Aorta (tissue), 5 donors: ENCODE results near the gene SHISA4. TPM values are rescaled to one million over a fixed set of nuclear protein-coding genes. Genes with fewer than 3 reads are reported as not detected.
A peak's percentile ranks its signal among the peaks of the same experiment; 100 is the strongest.

ENCODE experiments used
- ATAC-seq: fragments of 200-7000 bp; cut with Tn5 transposase; one replicate; pipeline ENCODE4 v1.9.1; 2022; ENCODE audit warnings: moderate library complexity; ENCODE audit not compliant: low FRiP score
- DNase-seq, 2 donors: peaks; one replicate each; pipeline ENCODE4 v3.0.0-alpha.2; 2020
- H3K27ac ChIP-seq, 2 donors: one replicate each; pipeline ENCODE4 v1.5.1; 2013; ENCODE audit warnings: low read length in 2 of 2, mild to moderate bottlenecking in 2 of 2, moderate library complexity in 2 of 2, control low read depth in 1 of 2, inconsistent platforms in 1 of 2, low read depth in 1 of 2
- H3K27me3 ChIP-seq, 2 donors: one replicate each; pipeline ENCODE4 v1.6.1; 2013; ENCODE audit warnings: control low read depth in 1 of 2, low read length in 1 of 2, mild to moderate bottlenecking in 1 of 2, moderate library complexity in 1 of 2; ENCODE audit not compliant: insufficient read depth in 2 of 2, control insufficient read depth in 1 of 2
- H3K36me3 ChIP-seq, 2 donors: one replicate each; pipeline ENCODE4 v1.6.1; 2013; ENCODE audit warnings: control low read depth in 1 of 2, low read length in 1 of 2, mild to moderate bottlenecking in 1 of 2; ENCODE audit not compliant: insufficient read depth in 2 of 2, control insufficient read depth in 1 of 2
- H3K4me1 ChIP-seq, 2 donors: one replicate each; pipeline ENCODE4 v1.6.1; 2013; ENCODE audit warnings: low read length in 2 of 2, control low read depth in 1 of 2, mild to moderate bottlenecking in 1 of 2, moderate library complexity in 1 of 2; ENCODE audit not compliant: insufficient read depth in 2 of 2, control insufficient read depth in 1 of 2
- H3K4me3 ChIP-seq, 2 donors: one replicate each; pipeline ENCODE4 v1.5.1; 2013; ENCODE audit warnings: low read length in 2 of 2, control low read depth in 1 of 2, mild to moderate bottlenecking in 1 of 2
- H3K9me3 ChIP-seq: one replicate; pipeline ENCODE4 v1.6.1; 2013; ENCODE audit warnings: mild to moderate bottlenecking, low read length; ENCODE audit not compliant: control insufficient read depth
- WGBS, 2 donors: extraction: QIAGEN DNeasy Blood & Tissue Kit; methylation state at CpG; one replicate each; pipeline ENCODE4 v1.1.7; 2013; 5-methylcytosine and 5-hydroxymethylcytosine counted together
- intact Hi-C, 2 donors: fragments of 100-400 bp; cut with DNase I; formaldehyde crosslinking; loops; one replicate each; pipeline versions ENCODE4 v1.14.2 to v1.15.0; 2022
- polyA plus RNA-seq, 2 donors: library from polyadenylated mRNA; stranded (reverse); fragments of 200-250 nt; gene quantifications; one replicate each; pipeline ENCODE4 v1.2.3, GENCODE V29; 2013
- total RNA-seq, 2 donors: library from RNA; stranded (reverse); fragmentation: NEBNext Ultra II Directional; extraction: Animal tissue kit (Norgen Biotek cat#: 25700); gene quantifications; one replicate each; pipeline ENCODE4 v1.2.1, GENCODE V29; 2021
- donor health status: healthy with polysubstance abuse.
- donor health status: Bipolar disorder and iron deficiency.
- donor health status: DM: no; HTN: no; CAD: no.
- donor health status: DM: no; HTN: no; CAD: no.
- donor health status: DM: yes; HTN: yes; CAD: no.

Gene SHISA4
- total and polyA plus RNA-seq, 4 donors: 30.6 to 93.1 (median 58.0) TPM

DNA sequence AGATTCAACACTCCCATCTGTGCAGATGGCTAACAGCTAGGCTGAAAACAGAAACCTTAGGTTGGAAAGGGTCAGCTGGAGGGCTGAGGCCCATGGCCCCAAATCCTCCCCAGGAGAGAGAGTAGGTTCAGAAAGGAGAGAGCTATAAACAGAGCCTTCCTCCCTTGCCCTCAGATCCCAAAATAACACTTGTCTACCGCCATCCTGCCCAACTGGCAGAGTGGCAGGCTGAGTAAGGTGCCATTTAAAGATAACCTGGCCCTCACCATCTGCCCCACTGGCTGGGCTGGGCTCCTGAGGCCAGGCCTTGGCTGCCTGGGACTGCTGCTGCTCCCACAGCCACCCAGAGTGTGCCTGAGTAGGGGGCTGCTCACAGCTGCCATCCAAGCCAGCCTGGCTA, 4.3 kb upstream of the SHISA4 start:
- 0 to 6% methylated on average over 1 of the region's 1 CpG for WGBS, 2 donors
- no peak overlapping the region for H3K4me3 ChIP-seq
- H3K4me1 ChIP-seq: peaks cover 2 to 4% of the 10 kb centered on the region in 2 donors
- no peaks in the 10 kb centered on the region for H3K9me3 ChIP-seq
- H3K27ac ChIP-seq: peak overlapping the region in 1 of 2 donors; percentile 53
- no peak for ATAC-seq
- H3K27me3 ChIP-seq: no peaks in the 10 kb centered on the region
- no peak for DNase-seq
- no peaks in the 10 kb centered on the region for H3K36me3 ChIP-seq
- intact Hi-C loops: loop anchor here in 1 of 2 donors (10.0 kb wide), 2 partner anchors 250 to 350 kb away; partner anchors contain the start of gene NAV1

DNA sequence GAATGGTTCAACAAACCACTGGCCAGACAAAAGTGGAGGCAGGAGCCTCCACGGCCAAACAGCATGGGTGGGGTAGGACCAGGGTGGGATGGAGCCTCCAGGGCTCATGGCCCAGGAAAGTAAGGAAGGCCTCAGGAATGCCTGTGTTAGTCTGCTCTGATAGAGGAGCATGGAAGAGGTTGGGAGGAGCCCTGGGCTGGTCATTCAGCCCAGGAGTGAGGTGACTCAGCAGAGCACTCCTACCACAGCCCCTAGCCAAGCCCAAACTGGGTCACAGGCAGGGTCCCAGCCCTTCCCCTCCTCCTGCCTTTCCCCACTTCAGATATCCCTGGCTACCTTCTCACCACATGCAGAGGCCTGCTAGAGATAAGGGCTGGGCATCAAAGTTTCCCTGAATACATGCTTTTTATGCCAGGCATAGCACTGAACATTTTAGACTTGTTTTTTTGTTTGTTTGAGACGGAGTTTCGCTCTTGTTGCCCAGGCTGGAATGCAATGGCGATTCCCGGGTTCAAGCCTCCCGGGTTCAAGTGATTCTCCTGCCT, 3.1 kb upstream of the SHISA4 start:
- no peak for DNase-seq
- WGBS, 2 donors: 15 to 23% methylated on average over 6 of the region's 6 CpGs
- Histone ChIP-seq H3K9me3 (no peaks in the 10 kb centered on the region), H3K27me3 (no peaks in the 10 kb centered on the region), H3K4me1 (peaks cover 2 to 4% of the 10 kb centered on the region in 2 donors), H3K27ac (peak overlapping the region; percentile 58 to 70), H3K36me3 (no peaks in the 10 kb centered on the region), H3K4me3 (no peak overlapping the region)
- intact Hi-C loops: loop anchor here in 1 of 2 donors (10.0 kb wide), 2 partner anchors 249 to 351 kb away; partner anchors contain the start of gene NAV1
- ATAC-seq: no peak

DNA sequence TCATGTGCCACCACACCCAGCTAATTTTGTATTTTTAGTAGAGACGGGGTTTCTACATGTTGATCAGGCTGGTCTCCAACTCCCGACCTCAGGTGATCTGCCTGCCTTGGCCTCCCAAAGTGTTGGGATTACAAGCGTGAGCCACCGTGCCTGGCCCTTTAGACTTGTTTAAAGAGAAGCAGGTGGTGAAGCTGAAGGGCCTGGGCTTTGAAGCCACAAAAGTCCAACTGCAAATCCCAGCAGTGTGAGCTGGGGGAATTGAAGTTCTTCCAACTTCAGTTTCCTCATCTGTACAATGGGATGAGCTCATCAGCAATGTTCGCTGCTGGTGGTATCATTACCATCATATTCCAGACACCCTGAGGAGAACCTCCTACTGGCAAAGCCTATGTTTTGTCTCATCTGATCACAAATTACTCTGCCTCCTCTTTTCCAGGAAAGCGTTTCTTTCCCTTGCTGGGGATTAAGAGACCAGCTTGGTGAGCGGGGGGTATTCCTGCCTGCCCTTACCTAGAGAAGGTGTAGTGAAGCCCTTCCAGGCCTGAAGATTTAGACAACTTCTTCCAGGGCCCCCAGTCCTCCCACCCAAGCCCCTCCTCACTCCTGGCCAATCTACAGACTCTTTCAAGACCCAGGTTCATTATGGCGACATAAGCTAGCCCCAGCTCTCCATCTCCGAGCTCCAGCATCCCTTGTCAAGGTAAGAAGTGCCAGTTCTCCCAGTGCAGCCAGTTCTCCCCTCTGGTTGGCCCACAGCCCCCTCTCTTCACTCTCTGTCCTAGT, 2.4 kb upstream of the SHISA4 start:
- DNase-seq: no peak
- Histone ChIP-seq H3K27me3 (no peaks in the 10 kb centered on the region), H3K27ac (peak overlapping the region in 1 of 2 donors; percentile 15), H3K36me3 (no peaks in the 10 kb centered on the region), H3K4me1 (peaks cover 2 to 4% of the 10 kb centered on the region in 2 donors), H3K9me3 (no peaks in the 10 kb centered on the region), H3K4me3 (no peak overlapping the region)
- 67% methylated on average over 9 of the region's 9 CpGs for WGBS, 2 donors
- no peak for ATAC-seq
- intact Hi-C loops: loop anchor here in 1 of 2 donors (10.0 kb wide), 2 partner anchors 249 to 351 kb away; partner anchors contain the start of gene NAV1

DNA sequence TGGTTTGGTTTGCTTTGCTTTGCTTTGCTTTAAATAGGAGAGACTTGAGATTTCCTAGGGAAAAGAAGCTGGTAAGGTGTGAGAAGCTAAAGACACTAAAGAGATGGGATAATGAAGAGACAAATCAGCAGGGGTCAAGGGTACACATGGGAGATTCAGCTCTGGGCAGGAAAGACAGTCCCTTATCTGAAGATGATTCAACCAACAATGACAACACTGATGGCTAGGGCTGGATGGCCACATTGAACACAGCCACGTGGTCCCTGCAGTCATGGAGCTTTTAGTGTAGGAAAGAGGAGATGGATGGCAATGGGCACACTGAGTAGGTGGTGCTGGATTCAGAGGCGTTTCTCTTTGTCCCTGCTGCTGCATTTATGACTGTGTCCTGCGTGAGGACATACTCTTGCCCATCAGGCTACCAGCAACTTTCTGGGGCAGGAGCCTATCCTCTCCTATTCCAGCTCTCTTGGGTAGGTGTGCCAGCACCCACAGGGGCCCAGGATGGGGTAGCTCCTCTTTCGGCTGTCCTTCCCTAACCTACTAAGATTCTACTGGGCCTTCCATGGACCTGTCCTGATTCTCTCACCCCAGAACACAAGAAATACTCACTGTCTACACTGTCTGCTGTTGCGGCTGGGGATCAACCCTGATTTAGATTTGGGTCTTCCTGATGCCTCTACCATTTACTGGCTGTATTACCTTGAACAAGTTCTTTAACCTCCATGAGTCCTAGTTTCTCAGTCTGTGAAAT, 1.4 kb upstream of the SHISA4 start:
- Histone ChIP-seq H3K4me1 (peaks cover 2 to 4% of the 10 kb centered on the region in 2 donors), H3K27ac (no peak overlapping the region), H3K36me3 (no peaks in the 10 kb centered on the region), H3K9me3 (no peaks in the 10 kb centered on the region), H3K4me3 (no peak overlapping the region), H3K27me3 (no peaks in the 10 kb centered on the region)
- intact Hi-C loops: loop anchor here in 1 of 2 donors (10.0 kb wide), 2 partner anchors 248 to 352 kb away; partner anchors contain the start of gene NAV1
- WGBS, 2 donors: 82 to 83% methylated on average over 5 of the region's 5 CpGs
- DNase-seq (no peak), ATAC-seq (no peak)

DNA sequence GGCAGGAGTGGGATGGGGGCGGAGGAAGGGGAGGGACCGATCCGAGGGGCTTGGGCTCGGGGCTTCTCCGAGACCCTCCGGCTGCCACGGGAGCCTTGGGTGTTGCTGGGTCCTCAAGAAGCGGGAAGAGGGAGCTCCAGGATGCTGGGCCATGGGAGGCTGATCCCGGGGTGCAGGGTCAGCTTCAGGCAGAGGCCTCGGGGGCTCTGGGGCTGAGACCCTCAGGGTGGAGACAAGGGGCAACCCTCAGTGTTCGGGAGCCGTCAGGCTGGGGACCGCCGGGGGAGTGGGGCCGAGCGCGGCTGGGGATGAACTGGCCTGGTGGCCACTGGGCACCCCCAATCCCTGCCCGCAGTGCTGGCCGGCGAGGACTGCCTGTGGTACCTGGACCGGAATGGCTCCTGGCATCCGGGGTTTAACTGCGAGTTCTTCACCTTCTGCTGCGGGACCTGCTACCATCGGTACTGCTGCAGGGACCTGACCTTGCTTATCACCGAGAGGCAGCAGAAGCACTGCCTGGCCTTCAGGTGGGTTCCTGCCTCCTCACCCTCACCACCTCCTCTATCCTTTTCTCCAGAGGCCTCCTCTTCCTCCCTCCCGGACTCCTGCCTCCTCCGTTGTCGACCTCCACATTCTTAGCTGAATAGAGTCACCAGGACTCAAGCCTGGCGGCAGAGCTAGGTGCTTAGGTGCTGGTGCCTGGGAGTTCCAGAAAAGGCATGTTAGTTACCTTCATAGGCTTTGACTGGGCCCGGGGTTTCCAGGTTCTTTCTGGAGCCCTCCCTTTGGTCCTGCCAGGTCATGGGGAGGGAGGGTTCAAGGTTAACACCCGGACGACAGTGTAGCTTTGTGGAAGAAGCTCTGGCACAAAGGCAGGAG, 631 bp downstream of the SHISA4 start:
- intact Hi-C loops: loop anchor here in 1 of 2 donors (10.0 kb wide), 2 partner anchors 245 to 355 kb away; partner anchors contain the start of gene NAV1
- Histone ChIP-seq H3K27me3 (no peaks in the 10 kb centered on the region), H3K4me1 (no peaks in the 10 kb centered on the region), H3K4me3 (peak overlapping the region; percentile 49 to 73), H3K36me3 (no peaks in the 10 kb centered on the region), H3K9me3 (no peaks in the 10 kb centered on the region), H3K27ac (peak overlapping the region in 1 of 2 donors; percentile 30)
- WGBS, 2 donors: 3 to 4% methylated on average over 32 to 33 of the region's 33 CpGs
- DNase-seq (no peak), ATAC-seq (peak; percentile 1)

DNA sequence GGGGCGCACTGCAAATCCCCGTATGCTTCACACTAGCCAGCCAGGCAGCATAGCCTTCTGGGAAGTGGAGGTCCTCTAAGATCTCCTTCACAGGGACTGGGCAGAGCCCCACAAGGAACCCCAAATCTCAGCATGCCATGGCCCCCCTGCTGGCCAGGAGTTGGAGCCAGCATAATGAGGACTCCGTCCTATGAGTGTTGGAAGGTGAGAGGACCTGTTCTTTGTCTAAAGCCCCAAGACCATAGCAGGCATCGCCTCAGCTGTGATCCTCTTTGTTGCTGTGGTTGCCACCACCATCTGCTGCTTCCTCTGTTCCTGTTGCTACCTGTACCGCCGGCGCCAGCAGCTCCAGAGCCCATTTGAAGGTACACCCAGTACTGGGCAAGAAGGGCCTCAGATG, 1.5 kb downstream of the SHISA4 start:
- intact Hi-C loops: loop anchor here in 1 of 2 donors (10.0 kb wide), 1 partner anchor 245 kb away; no protein-coding TSS in a partner anchor
- H3K27me3 ChIP-seq: no peaks in the 10 kb centered on the region
- H3K4me3 ChIP-seq: no peak overlapping the region
- H3K36me3 ChIP-seq: no peaks in the 10 kb centered on the region
- DNase-seq (no peak), ATAC-seq (no peak)
- no peaks in the 10 kb centered on the region for H3K9me3 ChIP-seq
- no peaks in the 10 kb centered on the region for H3K4me1 ChIP-seq
- 56 to 59% methylated on average over 7 of the region's 7 CpGs for WGBS, 2 donors
- H3K27ac ChIP-seq: no peak overlapping the region

DNA sequence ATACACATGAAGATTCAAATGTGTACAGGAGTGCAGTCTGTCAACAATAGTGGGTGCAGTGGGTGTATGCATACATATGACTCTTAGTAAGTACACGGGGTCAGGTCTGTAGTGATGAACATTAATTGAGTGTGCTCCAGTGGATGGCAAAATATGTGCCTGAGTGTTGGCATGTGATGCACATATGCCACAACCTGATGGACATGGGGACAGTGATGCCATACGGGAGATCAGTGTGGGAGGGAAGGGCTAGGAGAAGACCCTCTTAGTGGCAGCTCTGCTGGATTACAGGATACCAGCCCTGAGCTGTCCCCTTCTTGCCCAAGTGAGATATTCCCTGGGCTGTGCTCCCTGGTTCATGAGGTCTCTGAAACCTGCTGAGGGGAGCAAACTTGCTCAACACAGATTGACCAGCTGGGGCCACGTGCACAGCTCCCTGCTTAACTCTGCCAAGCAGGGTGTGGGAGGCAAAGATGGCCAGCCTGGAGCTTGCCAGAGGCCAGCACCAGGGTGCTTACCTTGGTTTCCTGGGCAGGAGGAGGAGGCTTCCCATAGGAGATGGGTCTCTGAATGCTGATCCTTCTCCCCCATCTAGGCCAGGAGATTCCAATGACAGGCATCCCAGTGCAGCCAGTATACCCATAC, 2.2 kb downstream of the SHISA4 start:
- ATAC-seq (no peak), DNase-seq (no peak)
- no peak overlapping the region for H3K4me3 ChIP-seq
- H3K4me1 ChIP-seq: no peaks in the 10 kb centered on the region
- H3K36me3 ChIP-seq: no peaks in the 10 kb centered on the region
- intact Hi-C loops: loop anchor here in 1 of 2 donors (10.0 kb wide), 1 partner anchor 244 kb away; no protein-coding TSS in a partner anchor
- WGBS, 2 donors: 27 to 28% methylated on average over 3 of the region's 3 CpGs
- peak overlapping the region in 1 of 2 donors; percentile 19 for H3K27ac ChIP-seq
- no peaks in the 10 kb centered on the region for H3K9me3 ChIP-seq
- no peaks in the 10 kb centered on the region for H3K27me3 ChIP-seq
